Astrocyte (in vitro differentiated cells and primary cell): ENCODE measurements around the gene HYAL2. TPM values are rescaled to one million over a fixed set of nuclear protein-coding genes. Genes with fewer than 3 reads are reported as not detected.
A peak's percentile ranks its signal among the peaks of the same experiment; 100 is the strongest.

Experiments
- DNase-seq: peaks from one replicate; pipeline ENCODE4 v3.0.0-alpha.2; 2010; ENCODE audit warnings: low read depth
- FAIRE-seq: peaks from 2 replicates; lab custom pipeline; 2011; peaks lifted over from hg19 to GRCh38; lab: Jason Lieb, UNC
- H2AFZ ChIP-seq: 2 replicates; pipeline ENCODE4 v1.6.0; 2012; ENCODE audit warnings: low read depth, low read length, inconsistent platforms
- H3K27ac ChIP-seq: 2 replicates; pipeline ENCODE4 v1.5.1; 2011; ENCODE audit warnings: low read depth, low read length, inconsistent platforms
- H3K27me3 ChIP-seq: 2 replicates; pipeline ENCODE4 v1.6.0; 2011; ENCODE audit warnings: low read length, inconsistent platforms; ENCODE audit not compliant: insufficient read depth
- H3K36me3 ChIP-seq: 2 replicates; pipeline ENCODE4 v1.5.1; 2011; ENCODE audit warnings: low read length, inconsistent platforms; ENCODE audit not compliant: insufficient read depth
- H3K4me1 ChIP-seq: 2 replicates; pipeline ENCODE4 v1.5.1; 2011; ENCODE audit warnings: low read length, inconsistent platforms; ENCODE audit not compliant: insufficient read depth
- H3K4me2 ChIP-seq: 2 replicates; pipeline ENCODE4 v1.6.0; 2012; ENCODE audit warnings: low read length, inconsistent platforms
- H3K4me3 ChIP-seq: 2 replicates; pipeline ENCODE4 v1.5.1; 2011; ENCODE audit warnings: low read depth, mild to moderate bottlenecking, low read length, inconsistent platforms; ENCODE audit not compliant: insufficient read depth
- H3K79me2 ChIP-seq: 2 replicates; pipeline ENCODE4 v1.6.0; 2012; ENCODE audit warnings: mild to moderate bottlenecking, low read length, inconsistent platforms; ENCODE audit not compliant: insufficient read depth
- H3K9ac ChIP-seq: 2 replicates; pipeline ENCODE4 v1.6.0; 2012; ENCODE audit warnings: mild to moderate bottlenecking, low read length, inconsistent platforms
- H3K9me3 ChIP-seq: 2 replicates; pipeline ENCODE4 v1.5.1; 2012; ENCODE audit warnings: low read depth, mild to moderate bottlenecking, low read length, inconsistent platforms; ENCODE audit not compliant: insufficient read depth
- H4K20me1 ChIP-seq: 2 replicates; pipeline ENCODE4 v1.6.0; 2012; ENCODE audit warnings: low read length, inconsistent platforms; ENCODE audit not compliant: insufficient read depth
- H3K27ac Mint-ChIP-seq: one replicate; pipeline ENCODE4 v1.8.0; 2021; ENCODE audit warnings: mild to moderate bottlenecking, mixed read lengths; ENCODE audit not compliant: unreplicated experiment
- H3K27me3 Mint-ChIP-seq: one replicate; pipeline ENCODE4 v1.8.0; 2021; ENCODE audit warnings: low read depth, mixed read lengths; ENCODE audit not compliant: unreplicated experiment
- H3K36me3 Mint-ChIP-seq: one replicate; pipeline ENCODE4 v1.8.0; 2021; ENCODE audit warnings: low read depth, mixed read lengths; ENCODE audit not compliant: unreplicated experiment
- H3K4me1 Mint-ChIP-seq: one replicate; pipeline ENCODE4 v1.8.0; 2021; ENCODE audit warnings: low read depth, mixed read lengths; ENCODE audit not compliant: unreplicated experiment
- H3K4me3 Mint-ChIP-seq: one replicate; pipeline ENCODE4 v1.8.0; 2021; ENCODE audit warnings: mild to moderate bottlenecking, moderate library complexity, mixed read lengths; ENCODE audit not compliant: unreplicated experiment
- H3K9me3 Mint-ChIP-seq: one replicate; pipeline ENCODE4 v1.8.0; 2021; ENCODE audit warnings: mild to moderate bottlenecking, mixed read lengths; ENCODE audit not compliant: unreplicated experiment
- EZH2 ChIP-seq: IDR thresholded peaks from 2 replicates; pipeline ENCODE4 v1.6.1; 2012; ENCODE audit warnings: mild to moderate bottlenecking, low read length, inconsistent platforms; ENCODE audit not compliant: insufficient read depth
- total RNA-seq: library from RNA; stranded (reverse); gene quantifications from 2 replicates; pipeline ENCODE4 v1.2.1, GENCODE V29; 2021
- TF ChIP-seq, protein P1 (sequence below): IDR thresholded peaks from 2 replicates; pipeline ENCODE4 v1.5.1; 2011; ENCODE audit warnings: low read depth, mild to moderate bottlenecking, inconsistent platforms, low read length, moderate library complexity; ENCODE audit not compliant: insufficient read depth

HYAL2 gene
- total RNA-seq, 1 donor from 2014 or later: 42.9 TPM

- H3K4me1 Mint-ChIP-seq: no peaks in the 10 kb centered on the region
- peak overlapping the region; percentile 96 for H2AFZ ChIP-seq
- H4K20me1 ChIP-seq: no peaks in the 10 kb centered on the region
- H3K36me3 ChIP-seq: no peaks in the 10 kb centered on the region
- no peaks in the 10 kb centered on the region for H3K36me3 Mint-ChIP-seq
- FAIRE-seq (no peak), DNase-seq (peak; percentile 30)
- TF ChIP-seq, protein P1, sequence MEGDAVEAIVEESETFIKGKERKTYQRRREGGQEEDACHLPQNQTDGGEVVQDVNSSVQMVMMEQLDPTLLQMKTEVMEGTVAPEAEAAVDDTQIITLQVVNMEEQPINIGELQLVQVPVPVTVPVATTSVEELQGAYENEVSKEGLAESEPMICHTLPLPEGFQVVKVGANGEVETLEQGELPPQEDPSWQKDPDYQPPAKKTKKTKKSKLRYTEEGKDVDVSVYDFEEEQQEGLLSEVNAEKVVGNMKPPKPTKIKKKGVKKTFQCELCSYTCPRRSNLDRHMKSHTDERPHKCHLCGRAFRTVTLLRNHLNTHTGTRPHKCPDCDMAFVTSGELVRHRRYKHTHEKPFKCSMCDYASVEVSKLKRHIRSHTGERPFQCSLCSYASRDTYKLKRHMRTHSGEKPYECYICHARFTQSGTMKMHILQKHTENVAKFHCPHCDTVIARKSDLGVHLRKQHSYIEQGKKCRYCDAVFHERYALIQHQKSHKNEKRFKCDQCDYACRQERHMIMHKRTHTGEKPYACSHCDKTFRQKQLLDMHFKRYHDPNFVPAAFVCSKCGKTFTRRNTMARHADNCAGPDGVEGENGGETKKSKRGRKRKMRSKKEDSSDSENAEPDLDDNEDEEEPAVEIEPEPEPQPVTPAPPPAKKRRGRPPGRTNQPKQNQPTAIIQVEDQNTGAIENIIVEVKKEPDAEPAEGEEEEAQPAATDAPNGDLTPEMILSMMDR: no peak
- no peak for TF ChIP-seq EZH2
- H3K79me2 ChIP-seq: no peaks in the 10 kb centered on the region
- H3K4me1 ChIP-seq: peaks cover 3% of the 10 kb centered on the region
- no peak overlapping the region for H3K27ac Mint-ChIP-seq
- no peak overlapping the region for H3K27ac ChIP-seq
- H3K9ac ChIP-seq: no peak overlapping the region
- H3K4me2 ChIP-seq: peak overlapping the region; percentile 84
- H3K4me3 ChIP-seq: peak overlapping the region; percentile 51
- peaks cover 28% of the 10 kb centered on the region for H3K27me3 Mint-ChIP-seq
- H3K9me3 Mint-ChIP-seq: no peaks in the 10 kb centered on the region
- no peaks in the 10 kb centered on the region for H3K9me3 ChIP-seq
- H3K4me3 Mint-ChIP-seq: peak overlapping the region; percentile 78
- peaks cover 3% of the 10 kb centered on the region for H3K27me3 ChIP-seq
These were observed 42.7 kb upstream of the HYAL2 start for GRCh38 chr3:50365080-50365841.

GRCh38 chr3:50364573-50365079 is 42.1 kb upstream of the HYAL2 start:
- no peaks in the 10 kb centered on the region for H3K4me1 Mint-ChIP-seq
- H3K79me2 ChIP-seq: no peaks in the 10 kb centered on the region
- no peak for TF ChIP-seq EZH2
- TF ChIP-seq, protein P1: no peak
- peaks cover 5% of the 10 kb centered on the region for H3K4me1 ChIP-seq
- peaks cover 28% of the 10 kb centered on the region for H3K27me3 Mint-ChIP-seq
- DNase-seq (peak; percentile 16), FAIRE-seq (no peak)
- no peaks in the 10 kb centered on the region for H3K36me3 ChIP-seq
- peak overlapping the region; percentile 50 for H3K4me3 ChIP-seq
- H2AFZ ChIP-seq: peak overlapping the region; percentile 81
- H3K9me3 ChIP-seq: no peaks in the 10 kb centered on the region
- H3K27me3 ChIP-seq: peaks cover 3% of the 10 kb centered on the region
- no peak overlapping the region for H3K27ac ChIP-seq
- H3K9me3 Mint-ChIP-seq: no peaks in the 10 kb centered on the region
- H4K20me1 ChIP-seq: no peaks in the 10 kb centered on the region
- H3K9ac ChIP-seq: peak overlapping the region; percentile 66
- H3K4me2 ChIP-seq: peak overlapping the region; percentile 84
- H3K36me3 Mint-ChIP-seq: no peaks in the 10 kb centered on the region
- no peak overlapping the region for H3K27ac Mint-ChIP-seq
- peak overlapping the region; percentile 73 for H3K4me3 Mint-ChIP-seq

- DNase-seq: no peak
- Histone ChIP-seq H3K79me2 (peaks cover 47% of the 10 kb centered on the region), H3K36me3 (no peaks in the 10 kb centered on the region), H3K9me3 (no peaks in the 10 kb centered on the region), H3K27me3 (no peaks in the 10 kb centered on the region), H2AFZ (peak overlapping the region; percentile 79), H3K27ac (no peak overlapping the region), H3K4me1 (peaks cover 35% of the 10 kb centered on the region), H3K4me2 (peak overlapping the region; percentile 98), H3K4me3 (peak overlapping the region; percentile 73), H3K9ac (peak overlapping the region; percentile 94), H4K20me1 (peaks cover 40% of the 10 kb centered on the region)
- peak overlapping the region; percentile 90 for H3K4me3 Mint-ChIP-seq
- no peaks in the 10 kb centered on the region for H3K9me3 Mint-ChIP-seq
- no peak for FAIRE-seq
- peaks cover 4% of the 10 kb centered on the region for H3K27me3 Mint-ChIP-seq
- H3K27ac Mint-ChIP-seq: peak overlapping the region; percentile 62
- H3K4me1 Mint-ChIP-seq: peaks cover 22% of the 10 kb centered on the region
- TF ChIP-seq, protein P1: no peak
- TF ChIP-seq EZH2: no peak
- peaks cover 10% of the 10 kb centered on the region for H3K36me3 Mint-ChIP-seq
These were observed 37.2 kb upstream of the HYAL2 start for GRCh38 chr3:50359760-50360110.
